ENCODE results near the gene CHPF. TPM values are rescaled to one million over a fixed set of nuclear protein-coding genes. Genes with fewer than 3 reads are reported as not detected.
A peak's percentile ranks its signal among the peaks of the same experiment; 100 is the strongest.

CHPF gene
- total RNA-seq, 1 donor = 10.2 TPM

DNA sequence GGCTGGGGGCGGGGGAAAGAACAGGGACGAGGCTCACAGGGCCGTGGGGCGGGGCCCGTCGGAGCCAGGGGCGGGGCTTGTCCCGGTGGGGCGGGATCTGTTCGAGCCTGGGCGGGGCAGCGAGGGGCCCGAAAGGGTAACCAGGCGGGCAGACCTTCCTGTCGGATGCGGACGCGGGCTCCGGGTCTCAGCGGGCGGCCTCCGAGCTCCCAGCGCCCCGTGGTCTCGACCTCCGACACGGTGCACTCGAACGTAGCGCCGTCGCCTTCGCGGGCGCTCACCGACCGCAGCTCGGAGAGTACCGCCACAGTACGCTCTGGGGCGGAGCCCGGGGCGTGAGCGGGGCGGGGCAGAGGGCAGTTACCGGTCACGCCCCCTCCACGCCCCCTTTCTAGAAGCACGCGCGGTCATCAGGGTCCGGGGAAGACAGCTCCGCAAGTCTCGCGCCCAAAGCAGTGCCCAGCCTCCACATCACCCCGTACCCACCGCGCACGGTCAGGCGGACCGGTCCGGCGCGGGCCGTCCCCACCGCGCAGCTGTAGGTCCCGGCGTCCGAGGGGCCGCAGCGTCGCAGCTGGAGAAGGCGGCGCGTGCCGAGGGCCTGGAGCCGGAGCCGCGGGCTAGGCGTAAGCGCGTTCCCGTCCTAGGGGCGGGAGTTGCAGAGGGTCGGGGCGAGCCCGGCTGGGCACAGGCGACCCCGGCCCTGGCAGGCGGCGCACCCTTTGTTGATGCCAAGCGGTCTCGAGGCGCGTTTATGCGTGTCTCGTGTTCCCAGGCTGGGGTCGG, 9.0 kb upstream of the CHPF start:
- peak; percentile 65 to 86 (median 82) for DNase-seq (ENCODE audit: low read depth in 2 of 3, low spot score in 2 of 3)

DNA sequence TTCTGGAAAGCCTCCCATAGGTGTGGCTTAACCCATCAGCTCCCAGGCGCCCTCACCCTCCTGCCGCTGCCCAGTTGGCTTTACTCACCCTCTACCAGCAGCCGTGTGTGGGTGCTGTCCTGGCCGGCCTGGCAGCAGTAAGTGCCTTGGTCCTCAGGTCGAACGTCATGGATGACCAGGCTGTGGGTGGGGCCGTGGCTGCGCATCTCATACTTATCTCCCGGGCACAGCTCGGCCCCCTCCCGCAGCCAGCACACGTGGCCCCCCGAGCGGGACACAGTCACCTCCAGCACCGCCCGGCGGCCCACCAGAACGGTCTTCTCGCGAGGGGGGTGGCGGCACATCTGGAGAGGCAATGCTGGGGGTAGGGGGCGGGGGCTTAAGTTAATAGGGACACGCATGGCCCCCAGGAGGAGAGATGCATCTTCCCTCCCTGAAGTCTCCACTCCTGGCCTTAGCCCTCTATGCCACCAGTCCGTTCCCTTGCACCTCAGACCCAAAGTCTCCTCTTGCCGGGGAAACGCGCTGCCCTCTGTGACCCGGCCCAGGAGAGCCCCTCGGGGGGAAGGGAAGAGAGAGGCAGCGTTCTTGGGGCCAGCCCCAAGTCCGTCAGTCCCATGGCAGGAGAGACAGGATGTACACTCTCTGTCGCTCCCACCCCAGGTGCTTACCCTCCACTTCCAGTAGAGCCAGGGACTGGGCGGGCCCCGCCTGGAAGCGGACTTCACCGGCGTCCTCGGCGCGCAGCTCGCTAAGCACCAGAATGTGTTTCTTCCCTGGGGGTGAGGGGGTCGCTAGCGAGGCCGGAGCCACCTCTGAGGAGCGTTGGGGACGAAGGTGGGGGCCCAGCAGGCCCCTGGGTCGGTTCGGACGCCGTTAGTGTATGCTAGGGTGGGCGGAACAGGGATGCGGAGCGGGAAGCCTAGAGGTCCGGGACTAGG, 8.1 kb upstream of the CHPF start:
- DNase-seq (ENCODE audit: low read depth in 2 of 3, low spot score in 2 of 3) = no peak

DNA sequence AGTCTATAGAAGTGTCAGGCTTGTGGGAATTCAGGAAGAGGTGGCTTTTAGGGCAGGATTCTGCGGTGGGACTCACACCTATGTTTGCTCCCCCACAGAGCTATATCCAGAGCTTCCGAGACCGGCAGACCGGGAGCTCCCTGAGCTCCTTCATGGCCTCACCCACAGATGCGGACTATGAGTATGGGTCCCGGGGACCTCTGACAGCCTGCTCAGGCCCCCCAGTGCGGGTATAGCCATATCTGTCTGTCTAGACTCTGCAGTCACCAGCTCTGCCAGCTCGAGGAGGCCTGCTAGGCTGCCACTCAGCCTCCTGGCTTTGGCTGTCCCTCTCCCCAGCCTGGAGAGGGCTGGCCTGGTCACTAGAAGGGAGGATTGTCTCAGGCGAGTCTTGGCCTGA, 6.0 kb upstream of the CHPF start:
- DNase-seq (ENCODE audit: low read depth in 2 of 3, low spot score in 2 of 3) = no peak

DNA sequence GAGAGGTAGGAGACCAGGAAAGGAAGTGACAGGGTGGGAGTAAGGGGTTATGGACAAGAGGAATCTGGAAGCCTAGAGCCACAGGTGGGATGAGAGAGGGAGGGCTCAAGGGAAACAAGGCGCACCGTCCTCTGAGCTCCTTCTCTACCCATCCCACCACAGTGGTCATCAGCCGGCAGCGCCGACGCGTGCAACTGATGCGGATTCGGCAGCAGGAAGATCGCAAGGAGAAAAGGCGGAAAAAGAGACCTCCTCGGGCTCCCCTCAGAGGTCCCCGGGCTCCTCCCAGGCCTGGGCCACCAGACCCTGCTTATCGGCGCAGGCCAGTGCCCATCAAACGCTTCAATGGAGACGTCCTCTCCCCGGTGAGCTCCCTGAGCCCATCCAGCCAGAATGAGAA, 5.4 kb upstream of the CHPF start:
- DNase-seq (ENCODE audit: low read depth in 2 of 3, low spot score in 2 of 3) = no peak

DNA sequence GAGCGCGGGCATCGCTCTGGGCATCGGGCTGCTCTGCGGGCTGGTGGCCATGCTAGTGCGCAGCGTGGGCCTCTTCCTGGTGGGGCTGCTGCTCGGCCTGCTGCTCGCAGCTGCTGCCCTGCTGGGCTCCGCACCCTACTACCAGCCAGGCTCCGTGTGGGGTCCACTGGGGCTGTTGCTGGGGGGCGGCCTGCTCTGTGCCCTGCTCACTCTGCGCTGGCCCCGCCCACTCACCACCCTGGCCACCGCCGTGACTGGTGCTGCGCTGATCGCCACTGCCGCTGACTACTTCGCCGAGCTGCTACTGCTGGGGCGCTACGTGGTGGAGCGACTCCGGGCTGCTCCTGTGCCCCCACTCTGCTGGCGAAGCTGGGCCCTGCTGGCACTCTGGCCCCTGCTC, 4.0 kb upstream of the CHPF start:
- DNase-seq (ENCODE audit: low read depth in 2 of 3, low spot score in 2 of 3) = no peak

DNA sequence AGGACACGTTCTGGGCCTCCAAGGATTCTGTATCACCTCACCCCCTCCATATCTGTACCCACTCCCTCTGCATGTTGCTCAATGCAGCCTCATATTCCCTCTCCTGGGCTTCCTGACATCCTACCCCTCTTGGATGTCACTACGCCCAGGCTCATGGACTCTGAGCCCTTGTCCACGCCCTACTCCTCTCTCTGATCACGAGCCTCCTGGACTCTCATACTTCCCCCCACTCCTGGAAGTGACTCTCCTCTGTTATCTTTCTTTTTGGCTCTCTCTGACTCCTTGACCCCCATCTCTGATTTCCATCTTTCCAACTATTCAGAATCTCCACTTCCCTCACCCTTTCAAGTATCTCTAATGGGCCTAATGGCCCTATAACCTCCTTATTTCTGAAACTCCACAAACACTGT, 2.3 kb upstream of the CHPF start:
- DNase-seq (ENCODE audit: low read depth in 2 of 3, low spot score in 2 of 3) = no peak

DNA sequence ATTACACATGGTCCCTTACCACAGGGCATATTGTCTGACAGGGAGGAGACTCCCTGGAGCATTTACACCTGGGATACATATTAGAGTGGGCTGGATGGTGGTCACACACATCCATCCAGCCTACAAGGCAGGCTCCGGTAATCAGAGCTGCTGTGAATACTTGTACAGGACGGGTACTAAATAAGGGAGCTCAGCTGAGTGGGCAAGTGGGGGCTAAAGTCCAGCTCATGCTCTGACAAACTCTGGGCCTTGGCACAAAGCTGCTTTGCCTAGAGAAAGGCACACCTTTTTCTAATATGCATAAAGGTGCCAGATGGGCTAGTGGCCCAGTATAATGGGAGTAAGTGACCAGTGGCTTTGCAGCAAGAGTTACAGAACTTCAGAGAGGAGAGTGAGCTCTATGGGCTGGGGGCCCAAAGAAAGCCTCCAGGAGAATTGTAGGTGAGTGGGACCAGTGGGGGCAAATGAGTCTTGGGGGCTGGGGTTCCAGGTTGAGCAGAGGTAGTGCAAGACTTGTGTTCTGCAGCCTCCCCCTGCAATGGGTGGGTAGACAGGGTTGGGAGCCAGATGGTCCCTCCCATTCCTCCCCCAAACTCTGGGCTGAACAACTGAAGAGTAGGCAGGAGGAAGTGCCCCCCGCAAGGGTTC, 1.8 kb upstream of the CHPF start:
- no peak for DNase-seq (ENCODE audit: low read depth in 2 of 3, low spot score in 2 of 3)

DNA sequence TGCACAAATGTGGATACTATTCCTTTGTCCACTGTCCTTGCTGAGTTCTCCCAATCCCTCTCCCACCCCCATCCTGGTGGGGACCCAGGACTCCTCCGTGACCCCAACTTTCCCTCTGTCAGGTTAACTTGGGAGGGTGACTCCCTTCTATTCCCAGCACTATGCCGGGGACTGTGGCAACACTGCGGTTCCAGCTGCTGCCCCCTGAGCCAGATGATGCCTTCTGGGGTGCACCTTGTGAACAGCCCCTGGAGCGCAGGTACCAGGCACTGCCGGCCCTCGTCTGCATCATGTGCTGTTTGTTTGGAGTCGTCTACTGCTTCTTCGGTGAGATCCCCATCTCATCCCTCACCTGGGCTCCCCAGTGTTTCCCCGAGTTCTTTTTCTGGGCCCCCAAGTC, 958 bp upstream of the CHPF start:
- no peak for DNase-seq (ENCODE audit: low read depth in 2 of 3, low spot score in 2 of 3)

DNA sequence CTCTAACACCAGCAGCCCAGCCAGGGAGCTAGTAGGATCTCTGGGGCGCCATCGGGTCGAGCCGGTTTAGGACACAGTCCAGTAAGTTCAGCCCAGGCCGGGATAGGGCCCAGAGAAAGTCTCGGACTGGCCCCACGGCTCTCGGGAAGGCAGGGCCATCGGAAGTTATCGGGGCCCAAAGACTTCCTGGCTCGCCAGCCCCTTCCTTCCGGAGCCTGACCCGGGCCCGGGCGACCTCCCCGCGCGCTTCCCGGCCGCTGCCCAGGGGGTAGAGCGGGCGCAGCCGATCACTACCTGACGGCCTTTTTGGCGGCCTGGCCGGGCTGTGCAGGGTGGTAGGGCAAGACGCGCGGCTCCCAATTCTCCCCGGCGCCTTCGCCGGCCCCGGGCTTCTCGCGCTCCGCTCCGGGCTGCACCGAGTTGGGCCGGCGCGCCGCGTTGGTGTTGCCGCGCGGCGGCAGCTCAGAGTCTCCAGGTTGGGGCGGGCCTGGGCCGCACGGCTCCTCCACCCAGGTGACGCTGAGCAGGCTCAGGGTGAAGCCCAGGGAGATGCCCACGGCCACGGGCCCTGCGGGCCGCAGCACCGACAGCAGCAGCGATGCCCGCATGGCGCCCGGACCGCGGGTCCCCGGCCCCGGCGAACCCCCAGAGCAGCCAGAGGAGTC, 546 bp downstream of the CHPF start:
- DNase-seq (ENCODE audit: low read depth in 2 of 3, low spot score in 2 of 3) = no peak

DNA sequence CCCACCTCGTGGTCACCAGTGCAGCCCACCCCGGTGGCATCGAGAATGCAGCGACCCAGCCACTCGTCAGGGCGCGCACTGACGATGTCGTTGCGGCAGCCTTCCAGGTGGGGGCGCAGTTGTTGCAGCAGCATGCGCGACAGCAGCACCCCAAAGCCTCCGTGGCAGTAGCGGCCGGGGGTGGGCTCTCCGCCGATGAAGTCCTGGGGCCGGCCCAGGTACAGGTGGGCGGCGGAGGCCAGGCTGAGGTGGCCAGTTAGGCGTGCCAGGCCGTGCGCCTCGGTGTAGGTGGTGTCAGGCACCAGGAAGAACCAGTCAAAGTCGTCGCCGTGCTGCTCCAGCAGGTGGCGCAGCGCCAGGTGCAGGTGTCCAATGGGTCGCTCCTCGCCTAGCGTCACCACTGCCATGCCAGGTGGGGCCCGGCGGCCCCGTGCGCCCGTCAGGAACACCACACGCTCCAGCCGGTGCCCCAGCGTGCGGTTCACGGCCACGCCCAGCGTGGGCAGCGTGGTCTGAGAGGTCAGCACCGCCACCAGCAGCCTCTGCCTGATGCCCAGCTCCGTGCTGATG, 1.9 kb downstream of the CHPF start:
- DNase-seq (ENCODE audit: low read depth in 2 of 3, low spot score in 2 of 3) = peak; percentile 79 to 86 (median 80)

DNA sequence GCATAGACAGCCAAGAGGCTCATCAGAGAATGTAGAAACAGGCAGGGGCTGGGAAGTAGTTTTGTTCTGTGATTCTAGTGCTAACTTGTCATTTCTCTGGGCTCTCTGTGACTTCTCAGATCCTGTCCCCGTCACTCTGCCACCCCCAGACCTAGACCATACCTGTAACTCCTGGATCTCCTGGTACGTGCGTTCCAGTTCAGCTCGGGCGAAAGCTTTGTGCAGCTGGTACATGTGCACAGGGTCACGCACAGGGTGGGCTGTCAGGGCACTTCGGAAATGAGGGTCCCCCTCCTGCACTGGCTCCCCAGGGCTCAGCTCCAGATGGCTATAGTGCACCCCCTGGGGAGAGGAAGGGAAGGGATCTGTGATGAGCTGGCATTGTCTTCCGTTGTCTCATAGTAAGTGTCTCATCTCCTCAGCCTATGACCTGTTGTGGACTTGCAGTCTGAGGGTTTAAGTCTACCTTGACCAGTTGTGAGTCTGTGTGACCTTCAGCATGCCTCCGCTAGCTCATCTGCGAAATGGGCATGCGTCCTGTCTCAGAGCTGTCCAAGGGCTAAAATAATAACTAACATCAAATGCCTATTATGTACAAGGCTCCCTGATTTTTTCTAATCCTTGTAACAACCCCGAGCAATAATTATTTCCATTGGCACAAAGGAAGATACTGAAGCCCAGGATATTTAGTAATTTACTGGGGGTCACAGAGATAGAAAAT, 2.7 kb downstream of the CHPF start:
- DNase-seq (ENCODE audit: low read depth in 2 of 3, low spot score in 2 of 3) = no peak

DNA sequence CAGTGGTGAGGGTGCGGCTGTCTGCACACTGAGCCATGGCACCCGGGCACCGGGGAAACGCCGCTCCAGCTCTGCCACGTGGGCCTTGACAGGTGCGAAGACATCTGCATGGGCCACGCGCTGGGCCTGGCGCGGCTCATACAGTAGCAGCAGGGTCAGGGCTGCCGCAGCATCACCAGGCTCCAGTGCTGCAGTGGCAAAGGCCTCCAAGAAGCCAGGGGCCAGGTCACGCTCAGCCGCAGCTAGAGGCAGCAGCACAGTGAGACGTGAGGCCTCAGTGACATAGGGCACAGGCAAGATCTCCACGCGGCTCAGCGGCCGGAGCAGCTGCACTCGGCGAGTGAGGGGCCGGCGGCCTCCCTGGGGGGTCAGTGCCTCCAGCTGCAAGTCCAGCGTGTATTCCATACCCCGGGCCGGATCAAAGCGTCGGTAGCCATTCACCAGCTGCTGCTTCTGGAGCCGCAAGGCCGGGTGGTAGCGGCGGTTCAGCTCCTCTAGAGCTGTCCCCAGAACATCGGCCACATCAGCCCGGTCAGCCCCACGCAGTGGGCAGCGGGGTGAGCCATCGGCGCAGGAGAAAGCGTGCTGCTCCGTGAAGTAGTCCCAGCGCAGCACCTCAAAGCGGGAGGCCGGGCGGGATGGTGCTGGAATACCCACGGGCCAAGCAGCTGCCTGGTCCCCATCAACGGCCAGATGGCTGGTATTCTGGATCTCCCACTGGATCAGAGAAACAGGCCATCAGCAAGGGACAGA, 3.5 kb downstream of the CHPF start:
- no peak for DNase-seq (ENCODE audit: low read depth in 2 of 3, low spot score in 2 of 3)

DNA sequence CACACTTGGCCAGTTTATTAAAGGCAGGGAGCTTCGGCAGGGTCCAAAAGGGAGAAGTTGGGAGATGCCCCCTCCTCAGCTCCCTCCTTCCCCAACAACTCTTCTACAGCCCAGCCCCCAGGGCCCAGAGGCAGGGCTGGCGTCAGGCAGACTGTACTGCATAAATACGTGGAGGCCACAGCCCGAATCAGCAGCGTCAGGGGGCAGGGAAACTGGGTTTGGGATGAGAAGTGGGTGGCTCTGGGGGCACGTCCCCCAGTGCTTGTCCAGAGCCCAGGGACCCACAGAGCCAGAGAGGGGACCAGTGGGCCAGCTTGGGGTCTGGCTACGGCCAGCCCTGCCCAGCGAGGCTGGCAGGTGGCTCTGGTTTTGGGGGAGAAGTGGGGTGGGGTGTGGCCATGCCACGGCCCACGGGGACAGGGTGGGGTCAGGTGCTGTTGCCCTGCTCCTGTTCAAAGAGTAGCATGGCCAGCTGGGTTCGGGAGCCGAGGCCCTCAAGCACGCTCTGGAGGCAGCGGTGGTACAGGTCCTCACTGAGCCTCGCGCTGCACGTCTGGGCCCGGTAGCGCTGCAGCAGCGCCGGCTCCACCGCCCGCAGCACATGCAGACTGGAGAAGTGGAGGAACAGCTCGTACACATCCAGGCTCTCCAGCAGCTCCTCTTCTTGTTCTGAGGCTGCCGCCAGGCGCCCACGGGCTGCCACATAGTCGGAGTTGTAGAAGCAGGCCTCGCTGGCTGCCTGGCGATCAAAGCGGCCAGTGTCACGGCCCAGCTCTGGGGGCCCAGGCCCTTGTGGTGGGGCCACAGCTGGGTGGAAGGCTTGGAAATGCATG, 4.4 kb downstream of the CHPF start:
- DNase-seq (ENCODE audit: low read depth in 2 of 3, low spot score in 2 of 3) = no peak

DNA sequence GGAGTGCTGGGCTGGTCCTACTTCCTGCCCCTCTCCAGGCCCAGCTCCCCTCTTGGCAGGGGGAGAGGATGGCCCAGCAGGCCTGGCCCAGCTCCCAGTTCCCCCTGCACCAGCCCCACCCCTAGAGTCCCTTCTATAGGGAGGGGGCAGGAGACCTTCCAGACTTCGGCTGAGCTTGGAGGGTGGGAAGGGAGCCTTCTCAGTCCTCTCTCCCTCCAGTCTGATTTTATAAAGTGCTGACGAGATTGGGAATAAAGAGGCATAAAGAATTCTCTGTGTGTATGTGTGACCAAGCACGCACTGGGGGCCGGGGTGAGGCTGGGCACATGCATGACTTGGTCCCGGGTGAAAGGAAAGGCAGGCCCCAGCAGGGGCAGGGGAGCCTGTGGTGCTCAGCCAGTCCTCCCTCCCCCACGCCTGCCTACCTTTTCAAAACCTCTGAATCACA, 5.1 kb downstream of the CHPF start:
- no peak for DNase-seq (ENCODE audit: low read depth in 2 of 3, low spot score in 2 of 3)

DNA sequence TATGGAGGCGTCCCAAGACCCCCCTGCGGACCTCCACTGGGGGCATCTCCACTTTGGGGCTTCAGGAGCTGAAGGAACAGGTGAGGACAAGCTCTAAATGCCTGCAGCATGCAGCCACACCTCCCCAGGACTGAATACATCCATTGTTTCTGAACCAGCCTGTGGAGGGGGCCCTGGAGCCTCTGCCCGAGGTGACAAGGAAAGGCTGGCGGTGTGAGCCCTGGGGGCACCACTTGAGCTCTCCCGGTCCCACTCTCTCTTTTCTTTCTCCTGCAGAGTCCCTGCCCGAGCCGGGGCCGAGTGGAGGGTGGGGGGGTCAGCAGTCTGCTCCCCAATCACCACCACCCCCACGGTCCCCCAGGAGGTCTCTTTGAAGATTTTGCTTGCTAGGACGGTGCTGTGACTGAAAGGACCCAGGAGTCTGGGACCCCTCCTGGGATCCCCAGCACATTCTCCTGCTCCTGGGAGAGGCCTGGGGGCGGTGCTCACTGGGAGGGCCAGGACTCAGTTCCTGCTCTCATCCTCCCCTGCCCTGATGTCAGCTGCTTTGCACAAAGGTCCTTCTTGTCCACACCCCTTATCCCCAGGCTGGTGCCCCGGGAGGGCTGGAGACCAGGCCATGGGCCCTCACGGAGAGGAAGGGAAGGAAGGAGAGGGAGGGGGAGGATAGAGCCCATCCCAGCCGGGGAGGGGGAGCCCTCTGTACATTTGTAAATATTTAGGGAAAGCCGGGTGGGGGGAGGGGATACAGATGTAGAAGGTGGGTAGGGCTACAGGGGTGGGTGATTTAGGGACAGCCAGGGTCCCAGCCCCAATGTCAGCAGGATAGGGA, 5.7 kb downstream of the CHPF start:
- no peak for DNase-seq (ENCODE audit: low read depth in 2 of 3, low spot score in 2 of 3)

DNA sequence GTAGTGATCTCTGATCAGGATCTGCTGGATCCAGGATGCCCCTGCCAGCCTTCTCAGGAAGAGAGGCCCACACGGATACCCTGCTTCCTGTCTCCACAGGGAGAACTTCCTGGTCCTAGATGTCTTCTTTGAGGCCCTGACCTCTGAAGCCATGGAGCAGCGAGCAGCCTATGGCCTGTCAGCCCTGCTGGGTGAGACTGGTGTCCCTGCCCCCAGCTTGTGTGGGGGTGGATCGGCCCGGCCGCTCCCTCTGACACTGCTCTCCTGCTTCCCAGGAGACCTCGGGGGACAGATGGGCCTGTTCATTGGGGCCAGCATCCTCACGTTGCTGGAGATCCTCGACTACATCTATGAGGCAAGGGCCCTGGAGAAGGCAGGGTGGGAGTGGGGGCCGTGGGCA, 6.6 kb downstream of the CHPF start:
- no peak for DNase-seq (ENCODE audit: low read depth in 2 of 3, low spot score in 2 of 3)

DNA sequence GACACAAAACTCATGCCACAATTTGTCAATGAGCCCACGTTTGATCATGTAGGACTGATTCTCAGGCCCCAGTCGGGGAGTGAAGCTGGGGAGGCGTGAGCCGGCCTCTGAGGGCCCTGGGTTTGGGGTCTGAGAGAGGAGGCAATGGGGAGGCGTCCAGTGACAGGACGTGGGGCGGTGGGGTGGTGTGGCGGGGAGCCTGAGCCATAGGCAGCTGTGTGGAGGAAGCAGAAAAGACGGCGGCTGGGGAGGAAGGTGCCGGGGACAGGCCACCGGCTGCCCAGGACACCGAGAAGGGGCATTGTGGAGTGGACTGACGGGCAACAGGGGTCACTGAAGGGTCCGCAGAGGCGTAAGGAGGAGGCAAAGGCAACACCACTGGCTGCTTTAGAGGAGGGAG, 7.2 kb downstream of the CHPF start:
- DNase-seq (ENCODE audit: low read depth in 2 of 3, low spot score in 2 of 3) = no peak

Data from hematopoietic multipotent progenitor cell (in vitro differentiated cells).